GDM1 (cell line): ENCODE measurements around the gene ZSWIM3.
A peak's percentile ranks its signal among the peaks of the same experiment; 100 is the strongest.
"Not testable (repeated sequence)": the region's sequence is repeated elsewhere in the genome, so short reads cannot be mapped to it uniquely, and the experiment has no call there.

Experiments
- DNase-seq: peaks from one replicate; lab custom pipeline; 2025; lab: John Stamatoyannopoulos, UW

The ZSWIM3 gene

DNA sequence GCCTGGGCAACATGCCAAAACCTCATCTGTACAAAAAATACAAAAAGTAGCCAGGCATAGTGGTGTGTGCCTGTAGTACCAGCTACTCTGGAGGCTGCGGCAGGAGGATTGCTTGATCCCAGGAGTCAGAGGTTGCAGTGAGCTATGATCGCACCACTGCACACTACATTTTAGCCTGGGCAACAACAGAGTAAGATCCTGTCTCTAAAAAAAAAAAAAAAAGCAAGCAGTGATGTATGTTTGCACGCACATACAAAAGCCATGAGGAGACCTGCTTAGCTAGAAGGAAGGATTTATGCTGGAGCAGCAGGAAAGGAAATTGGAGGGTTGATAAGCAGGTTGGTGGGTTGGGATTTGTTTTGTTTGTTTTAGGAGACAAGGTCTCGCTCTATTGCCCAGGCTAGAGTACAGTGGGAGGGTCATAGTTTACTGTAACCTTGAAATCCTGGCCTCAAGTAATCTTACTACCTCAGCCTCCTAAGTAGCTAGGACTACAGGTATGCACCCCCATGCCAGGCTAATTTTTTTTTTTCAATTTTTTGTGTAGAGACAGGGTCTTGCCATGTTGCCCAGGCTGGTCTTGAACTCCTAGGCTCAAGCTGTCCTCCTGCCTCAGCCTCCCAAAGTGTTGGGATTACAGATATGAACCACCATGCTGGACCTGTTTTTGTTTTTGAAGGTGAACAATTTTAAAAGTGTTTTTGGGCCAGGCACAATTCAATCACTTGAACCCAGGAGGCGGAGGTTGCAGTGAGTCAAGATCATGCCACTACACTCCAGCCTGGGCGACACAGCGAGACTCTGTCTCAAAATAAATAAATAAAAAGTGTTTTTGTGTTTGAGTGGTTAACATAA, 4.0 kb downstream of the ZSWIM3 start:
- DNase-seq, result no peak

- DNase-seq, result no peak
Observed at GRCh38 chr20:45863543-45864470, 6.4 kb downstream of the ZSWIM3 start.

DNA sequence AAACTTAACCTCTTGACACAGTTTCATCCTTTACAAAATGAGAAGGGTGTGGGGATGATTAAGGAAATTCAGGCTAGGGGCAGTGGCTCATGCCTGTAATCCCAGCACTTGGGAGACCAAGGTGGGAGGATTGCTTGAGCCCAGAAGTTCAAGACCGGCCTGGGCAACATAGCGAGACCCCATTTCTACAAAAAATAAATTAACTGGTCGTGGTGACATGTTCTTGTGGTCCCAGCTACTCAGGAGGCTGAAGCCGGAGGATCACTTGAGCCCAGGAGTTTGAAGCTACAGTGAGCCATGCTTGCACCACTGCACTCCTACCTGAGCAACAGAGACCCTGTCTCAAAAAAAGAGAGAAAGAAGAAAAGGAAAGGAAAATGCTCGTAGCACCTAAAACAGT, 9.0 kb downstream of the ZSWIM3 start:
- no peak for DNase-seq

DNA sequence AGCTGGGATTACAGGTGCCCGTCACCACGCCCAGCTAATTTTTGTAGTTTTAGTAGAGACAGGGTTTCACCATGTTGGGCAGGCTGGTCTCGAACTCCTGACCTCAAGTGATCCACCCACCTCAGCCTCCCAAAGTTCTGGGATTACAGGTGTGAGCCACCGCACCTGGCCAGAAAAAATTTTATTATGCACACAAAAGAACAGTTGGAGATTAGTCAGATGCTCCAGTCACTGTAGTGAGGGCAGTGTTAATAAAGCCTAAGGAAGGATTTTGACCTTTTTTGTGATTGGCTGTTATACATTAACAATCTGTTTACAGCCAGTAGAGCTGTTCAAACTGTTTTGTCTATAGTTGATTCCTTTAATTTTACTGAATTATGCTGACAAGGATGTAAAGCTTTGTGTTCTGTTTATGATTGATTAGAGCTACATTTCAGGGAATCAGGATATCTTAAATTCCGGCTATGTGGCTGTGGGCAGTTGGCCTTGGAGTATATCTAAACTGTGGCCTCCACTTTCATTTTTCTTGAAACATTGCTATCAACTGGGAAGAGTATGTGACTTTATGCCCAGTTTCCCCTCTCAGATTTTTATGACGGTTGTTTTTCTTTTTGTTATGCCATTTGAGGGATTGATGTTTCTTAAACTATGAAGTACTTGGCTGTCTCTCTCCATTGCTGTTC, 9.9 kb downstream of the ZSWIM3 start:
- DNase-seq, result no peak

GRCh38 chr20:45867819-45868176, 10.4 kb downstream of the ZSWIM3 start:
- DNase-seq, result no peak

- no peak for DNase-seq
Observed at GRCh38 chr20:45872626-45873025, 15.2 kb downstream of the ZSWIM3 start.

DNA sequence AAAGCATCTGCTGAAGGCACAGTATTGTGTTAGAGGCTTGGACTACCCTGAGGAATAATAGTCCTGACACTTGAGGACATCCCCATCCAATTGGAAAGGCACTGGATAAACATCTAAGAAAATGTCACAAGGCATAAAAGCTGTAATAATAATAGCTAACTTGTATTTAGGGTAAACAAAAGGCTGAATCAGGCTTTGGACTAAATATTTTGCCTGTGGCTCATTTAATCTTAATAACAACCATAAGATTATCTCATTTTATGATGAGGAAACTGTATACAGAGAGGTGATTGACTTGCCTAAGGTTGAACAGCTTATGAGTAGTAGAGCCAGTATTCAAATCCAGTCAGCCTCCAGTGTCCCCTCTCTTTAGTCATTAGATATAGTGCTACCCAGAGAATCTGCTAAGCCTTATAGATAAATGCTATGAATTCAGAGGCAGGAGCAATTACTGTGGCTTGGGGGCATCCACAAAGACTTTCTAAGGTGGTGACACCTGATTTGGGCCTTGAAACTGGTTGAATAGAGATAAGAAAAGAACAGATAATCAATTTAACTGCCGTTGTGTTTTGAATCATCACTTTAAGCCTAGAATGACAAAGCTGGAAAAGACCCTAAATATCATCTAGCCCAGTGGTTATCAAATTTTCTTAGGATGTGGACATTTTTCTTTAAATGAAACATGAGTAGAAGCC, 16.1 kb downstream of the ZSWIM3 start:
- DNase-seq, result no peak

GRCh38 chr20:45874104-45874481, 16.7 kb downstream of the ZSWIM3 start:
- not testable (repeated sequence) for DNase-seq

DNA sequence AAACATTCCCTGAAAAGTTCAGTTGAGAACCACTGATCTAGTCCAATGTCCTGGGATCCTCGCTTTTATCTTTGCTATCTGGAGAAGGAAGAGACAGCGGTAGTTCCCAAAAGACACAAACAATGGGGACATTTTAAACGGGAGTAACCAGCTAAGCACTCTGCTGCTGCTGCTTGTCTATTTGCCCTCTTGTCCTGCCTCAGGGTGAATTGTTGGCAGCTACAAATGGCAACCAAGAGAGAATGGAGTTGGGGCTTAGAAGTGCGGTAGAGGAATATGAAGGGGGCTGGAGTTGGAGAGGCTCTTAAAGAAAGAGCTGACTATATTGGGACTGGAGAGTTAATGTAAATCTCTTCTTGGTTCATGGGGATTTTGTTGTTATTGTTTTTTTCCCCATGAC, 17.2 kb downstream of the ZSWIM3 start:
- DNase-seq, result no peak

GRCh38 chr20:45878076-45878761, 20.8 kb downstream of the ZSWIM3 start:
- no peak for DNase-seq

- peak; percentile 97 for DNase-seq
Observed at GRCh38 chr20:45880988-45881788, 23.8 kb downstream of the ZSWIM3 start, which contains the start of gene ZSWIM1. Gene ZSWIM1, plus strand, starts transcription at chr20:45881227. Its CDS starts 1,366 bp downstream, at chr20:45882593.

DNA sequence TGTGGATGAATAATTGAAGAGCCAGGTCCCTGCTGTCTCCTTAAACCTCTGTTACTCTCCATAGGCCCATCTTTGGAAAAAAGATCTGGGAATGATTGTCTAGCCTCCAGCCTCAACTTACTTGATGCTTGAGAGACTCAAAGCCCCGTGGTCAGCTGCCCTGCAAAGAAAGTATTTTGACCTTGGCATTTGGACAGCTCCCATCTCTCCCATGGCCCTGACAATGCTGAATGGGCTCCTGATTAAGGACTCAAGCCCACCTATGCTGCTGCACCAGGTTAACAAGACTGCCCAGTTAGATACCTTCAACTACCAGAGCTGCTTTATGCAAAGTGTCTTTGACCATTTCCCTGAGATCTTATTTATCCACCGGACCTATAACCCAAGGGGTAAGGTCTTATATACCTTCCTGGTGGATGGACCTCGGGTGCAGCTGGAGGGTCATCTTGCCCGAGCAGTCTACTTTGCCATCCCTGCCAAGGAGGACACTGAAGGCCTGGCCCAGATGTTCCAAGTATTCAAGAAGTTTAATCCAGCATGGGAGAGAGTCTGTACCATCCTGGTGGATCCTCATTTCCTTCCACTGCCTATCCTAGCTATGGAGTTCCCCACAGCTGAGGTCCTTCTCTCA, 25.2 kb downstream of the ZSWIM3 start:
- no peak for DNase-seq

DNA sequence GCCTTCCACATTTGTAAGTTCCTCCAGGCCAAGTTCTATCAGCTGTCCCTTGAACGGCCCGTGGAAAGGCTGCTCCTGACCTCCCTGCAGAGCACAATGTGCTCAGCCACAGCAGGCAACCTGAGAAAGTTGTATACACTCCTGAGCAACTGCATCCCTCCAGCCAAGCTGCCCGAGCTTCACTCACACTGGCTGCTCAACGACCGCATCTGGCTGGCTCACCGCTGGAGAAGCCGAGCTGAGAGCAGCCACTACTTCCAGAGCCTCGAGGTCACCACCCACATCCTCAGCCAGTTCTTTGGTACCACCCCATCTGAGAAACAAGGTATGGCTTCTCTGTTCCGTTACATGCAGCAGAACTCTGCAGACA, 25.7 kb downstream of the ZSWIM3 start:
- DNase-seq, result no peak

DNA sequence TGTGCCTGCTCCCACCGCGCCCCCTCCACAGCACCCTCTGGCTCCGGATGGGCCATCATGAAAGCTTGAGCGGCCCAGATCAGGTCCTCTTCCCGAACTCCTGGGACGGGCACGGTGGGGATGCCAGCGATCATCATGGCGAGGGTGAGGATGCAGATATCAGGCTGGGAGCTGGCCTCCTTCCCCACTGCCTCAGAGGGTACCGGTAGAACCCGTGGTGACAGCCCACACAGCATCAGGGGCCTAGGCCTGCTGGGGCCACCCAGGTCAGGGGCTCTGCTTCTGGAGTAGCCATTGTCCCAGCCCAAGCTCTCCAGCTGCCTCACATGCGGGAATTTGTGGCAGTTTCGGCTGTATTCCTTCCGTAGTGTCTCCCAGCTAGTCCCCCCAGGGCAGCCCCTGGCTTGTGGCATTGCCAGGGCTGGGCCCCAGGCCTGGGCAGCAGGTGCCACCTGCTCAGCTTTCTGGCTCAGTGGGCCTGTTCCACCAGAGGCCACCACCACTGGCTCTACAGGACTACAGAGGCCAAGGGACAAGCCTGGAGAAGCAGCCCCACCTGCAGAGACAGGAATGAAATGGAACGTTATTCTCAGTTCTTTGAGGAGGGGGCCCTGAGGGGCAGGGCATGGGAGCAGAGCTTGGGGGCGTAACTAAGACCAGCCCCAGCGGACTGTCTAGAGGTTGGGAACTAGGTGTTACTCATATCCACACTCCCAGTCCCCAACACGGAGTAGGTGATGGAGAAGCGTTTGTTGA, 29.4 kb downstream of the ZSWIM3 start:
- no peak for DNase-seq

GRCh38 chr20:45887346-45887715, 29.9 kb downstream of the ZSWIM3 start, which contains the start of gene SPATA25:
Gene SPATA25, minus strand, starts transcription at chr20:45887622. Its CDS starts 32 bp downstream, at chr20:45887590.
- no peak for DNase-seq

DNA sequence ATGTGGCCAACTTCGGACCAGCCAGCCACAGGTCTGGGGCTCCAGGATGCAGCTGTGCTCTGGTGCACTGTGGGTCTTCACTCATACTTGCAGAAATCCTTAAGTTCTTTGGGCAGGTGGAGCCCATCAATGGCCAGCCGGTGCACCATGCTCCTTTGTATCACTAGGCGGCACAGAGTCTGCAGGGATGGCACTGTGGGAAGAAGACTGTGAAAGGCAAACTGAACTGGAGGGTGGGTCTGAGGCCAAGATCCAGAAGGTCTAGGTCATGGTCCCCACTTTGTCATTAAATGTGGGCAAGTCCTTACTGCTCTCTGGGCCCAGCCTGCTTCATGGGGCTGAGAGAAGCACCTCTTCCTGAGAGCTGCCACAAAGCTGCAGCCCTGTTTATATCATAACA, 31.3 kb downstream of the ZSWIM3 start:
- no peak for DNase-seq

GRCh38 chr20:45890077-45890984, 32.9 kb downstream of the ZSWIM3 start:
- no peak for DNase-seq
